Duodenal mucosa (tissue), 2 donors: ENCODE measurements around the gene CTPS1.

Source experiments
- H3K27ac ChIP-seq: one replicate; pipeline ENCODE4 v1.7.0; 2013; ENCODE audit warnings: low read depth, low read length
- H3K27me3 ChIP-seq, 2 donors: one replicate each; pipeline ENCODE4 v1.7.0; 2013; ENCODE audit warnings: low read length in 2 of 2, control low read depth in 1 of 2; ENCODE audit not compliant: insufficient read depth in 2 of 2, control insufficient read depth in 1 of 2
- H3K36me3 ChIP-seq, 2 donors: one replicate each; pipeline ENCODE4 v1.7.0; 2013; ENCODE audit warnings: low read length in 2 of 2, control low read depth in 1 of 2; ENCODE audit not compliant: insufficient read depth in 2 of 2, control insufficient read depth in 1 of 2
- H3K4me1 ChIP-seq, 2 donors: one replicate each; pipeline ENCODE4 v1.7.0; 2013; ENCODE audit warnings: low read length in 2 of 2, control low read depth in 1 of 2; ENCODE audit not compliant: insufficient read depth in 2 of 2, control insufficient read depth in 1 of 2
- H3K4me3 ChIP-seq, 2 donors: one replicate each; pipeline ENCODE4 v1.7.0; 2013; ENCODE audit warnings: low read length in 2 of 2, low read depth in 1 of 2
- H3K9ac ChIP-seq, 2 donors: one replicate each; pipeline ENCODE4 v1.7.0; 2013; ENCODE audit warnings: low read length in 2 of 2, low read depth in 1 of 2
- H3K9me3 ChIP-seq, 2 donors: one replicate each; pipeline ENCODE4 v1.7.0; 2013; ENCODE audit warnings: low read length in 2 of 2, control low read depth in 1 of 2; ENCODE audit not compliant: control insufficient read depth in 1 of 2

The CTPS1 gene

GRCh38 chr1:40945491-40945973 lies 34.0 kb upstream of the CTPS1 start:
- H3K27me3 ChIP-seq: peaks cover 0 to 1% of the 10 kb centered on the region in 2 donors
- H3K4me3 ChIP-seq: no peak overlapping the region
- no peaks in the 10 kb centered on the region for H3K36me3 ChIP-seq
- peaks cover 0 to 4% of the 10 kb centered on the region in 2 donors for H3K9me3 ChIP-seq
- no peaks in the 10 kb centered on the region for H3K4me1 ChIP-seq
- H3K27ac ChIP-seq: no peak overlapping the region
- no peak overlapping the region for H3K9ac ChIP-seq

DNA sequence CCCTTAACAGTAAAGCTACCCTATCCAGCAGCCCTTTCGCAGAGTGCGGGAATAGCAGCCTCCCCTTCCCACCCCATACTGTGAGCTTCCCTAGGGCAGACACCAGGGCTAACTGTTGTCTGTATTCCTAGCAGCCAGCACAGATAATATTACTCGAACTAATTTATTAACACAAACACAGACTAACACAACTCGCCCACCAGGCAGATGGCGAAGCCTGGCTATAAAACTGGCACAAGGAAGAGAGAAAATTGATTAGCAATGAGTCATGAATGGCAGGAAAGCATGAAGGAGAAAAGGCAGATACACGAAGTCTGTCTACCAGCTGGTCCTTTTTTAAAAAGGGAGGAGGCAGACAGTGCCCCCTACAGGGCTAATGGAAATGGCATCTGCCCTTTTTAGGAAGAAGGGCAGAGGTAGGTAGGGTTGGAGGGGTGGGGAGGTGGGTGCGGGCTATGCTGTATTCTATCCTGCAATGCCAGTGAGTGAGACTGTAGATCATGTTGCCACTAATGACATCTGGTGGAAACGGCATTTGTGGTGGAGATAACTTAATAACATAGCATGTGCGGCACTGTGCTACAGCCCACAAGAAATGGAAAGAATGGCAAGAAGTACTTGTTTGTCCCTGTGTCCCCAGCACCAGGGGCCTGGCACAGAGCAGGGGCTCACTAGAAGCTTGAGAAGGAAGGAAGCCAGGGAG lies 30.6 kb upstream of the CTPS1 start:
- no peak overlapping the region for H3K27ac ChIP-seq
- peaks cover 0 to 4% of the 10 kb centered on the region in 2 donors for H3K9me3 ChIP-seq
- H3K4me1 ChIP-seq: peaks cover 0 to 7% of the 10 kb centered on the region in 2 donors
- no peaks in the 10 kb centered on the region for H3K36me3 ChIP-seq
- H3K9ac ChIP-seq: no peak overlapping the region
- H3K27me3 ChIP-seq: peaks cover 0 to 3% of the 10 kb centered on the region in 2 donors
- H3K4me3 ChIP-seq: no peak overlapping the region

GRCh38 chr1:40949563-40949962 lies 29.9 kb upstream of the CTPS1 start:
- no peak overlapping the region for H3K9ac ChIP-seq
- H3K27ac ChIP-seq: no peak overlapping the region

DNA sequence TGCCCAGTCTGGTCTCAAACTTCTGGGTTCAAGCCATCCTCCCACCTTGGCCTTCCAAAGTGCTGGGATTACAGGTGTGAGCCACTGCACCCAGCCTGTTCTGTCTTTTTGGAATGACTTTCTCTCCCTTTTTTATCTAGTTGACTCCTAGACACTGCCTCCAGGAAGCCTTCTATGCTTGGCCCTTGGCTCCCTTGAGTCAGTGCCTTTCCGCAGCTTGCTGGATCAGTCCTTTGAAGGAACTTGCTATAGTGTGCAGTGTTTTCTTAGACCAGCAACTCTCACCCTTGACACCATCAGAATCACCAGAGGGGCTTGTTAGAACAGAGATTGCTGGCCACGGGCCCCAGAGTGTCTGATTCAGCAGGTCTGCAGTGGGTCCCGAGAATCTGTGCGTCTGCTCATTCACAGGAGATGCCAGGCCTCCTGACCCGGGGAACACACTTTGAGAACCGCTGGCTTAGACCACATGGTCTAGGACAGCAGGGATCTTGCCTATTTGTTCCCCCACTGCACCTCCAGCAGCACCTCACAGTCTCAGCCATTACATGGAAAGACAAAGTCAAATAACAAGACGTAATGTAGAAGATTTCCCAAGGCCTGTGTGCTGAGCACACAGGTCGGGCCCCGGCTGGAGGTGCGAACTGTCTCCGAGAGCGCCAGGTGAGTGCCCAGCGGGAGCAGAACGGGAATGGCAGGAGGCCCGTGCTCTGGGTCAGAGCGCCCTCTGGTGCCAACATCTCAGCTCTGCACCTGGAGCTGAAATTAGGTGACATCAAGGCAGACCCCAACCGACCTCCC lies 27.4 kb upstream of the CTPS1 start:
- Histone ChIP-seq H3K4me3 (no peak overlapping the region), H3K9me3 (no peaks in the 10 kb centered on the region), H3K27me3 (peaks cover 0 to 3% of the 10 kb centered on the region in 2 donors), H3K36me3 (no peaks in the 10 kb centered on the region), H3K9ac (no peak overlapping the region), H3K27ac (no peak overlapping the region), H3K4me1 (peaks cover 0 to 7% of the 10 kb centered on the region in 2 donors)

More at GRCh38 chr1:40949563-40949962, 29.9 kb upstream of the CTPS1 start:
- Histone ChIP-seq H3K27me3 (peaks cover 0 to 3% of the 10 kb centered on the region in 2 donors), H3K9me3 (peaks cover 0 to 4% of the 10 kb centered on the region in 2 donors), H3K4me3 (no peak overlapping the region), H3K4me1 (peaks cover 0 to 7% of the 10 kb centered on the region in 2 donors), H3K36me3 (no peaks in the 10 kb centered on the region)

DNA sequence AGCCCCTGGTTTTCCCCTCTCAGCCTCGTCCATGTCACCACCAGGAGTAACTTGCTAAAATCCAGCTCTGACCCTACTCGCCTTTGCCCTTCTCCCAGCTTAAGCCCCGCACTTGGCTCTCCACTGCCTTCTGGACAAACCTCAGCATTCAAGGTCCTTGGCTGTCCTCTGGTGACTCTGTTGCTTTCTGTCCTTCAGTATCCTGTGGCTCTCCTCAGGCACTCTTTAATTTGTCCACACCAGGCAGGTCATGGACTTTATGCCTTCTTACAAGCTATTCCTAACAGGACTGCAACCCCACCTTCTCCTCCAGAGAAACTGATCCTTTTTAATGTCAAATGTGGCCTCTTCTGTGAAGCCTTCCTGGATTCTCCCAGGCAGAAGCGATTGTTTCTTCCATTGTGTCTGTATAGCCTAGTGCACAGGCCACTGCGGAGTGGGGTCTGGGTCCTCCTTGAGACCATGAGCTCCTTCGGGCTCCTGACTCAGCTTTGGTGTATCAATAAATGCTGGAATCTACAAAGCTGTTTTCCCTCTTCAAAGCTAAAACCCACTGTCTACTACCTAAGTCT lies 26.7 kb upstream of the CTPS1 start:
- no peaks in the 10 kb centered on the region for H3K9me3 ChIP-seq
- peaks cover 0 to 3% of the 10 kb centered on the region in 2 donors for H3K27me3 ChIP-seq
- H3K36me3 ChIP-seq: no peaks in the 10 kb centered on the region
- no peak overlapping the region for H3K4me3 ChIP-seq
- peaks cover 0 to 7% of the 10 kb centered on the region in 2 donors for H3K4me1 ChIP-seq
- H3K27ac ChIP-seq: no peak overlapping the region
- H3K9ac ChIP-seq: no peak overlapping the region

DNA sequence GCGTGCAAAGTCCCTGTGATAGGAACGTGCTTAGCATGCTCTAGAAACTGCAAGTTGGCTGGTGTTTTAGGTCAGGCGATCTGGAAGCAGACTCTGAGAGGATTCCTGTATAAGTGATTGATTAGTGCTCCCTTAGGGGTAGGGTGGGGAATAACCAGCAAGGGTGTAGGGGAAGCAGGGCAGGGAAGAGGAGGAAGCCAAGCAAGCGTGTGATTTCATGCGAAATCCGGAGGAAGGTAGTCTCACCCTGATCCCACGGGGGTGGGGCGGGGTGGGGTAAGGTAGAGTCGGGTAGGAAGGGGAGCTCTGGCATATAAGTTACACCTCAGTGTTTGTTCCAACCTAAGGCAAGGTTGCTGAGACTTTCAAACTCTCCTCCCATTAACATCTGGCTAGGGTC lies 24.9 kb upstream of the CTPS1 start:
- Histone ChIP-seq H3K4me1 (peaks cover 0 to 7% of the 10 kb centered on the region in 2 donors), H3K4me3 (no peak overlapping the region), H3K36me3 (no peaks in the 10 kb centered on the region), H3K9ac (no peak overlapping the region), H3K27ac (no peak overlapping the region), H3K9me3 (no peaks in the 10 kb centered on the region), H3K27me3 (peaks cover 0 to 3% of the 10 kb centered on the region in 2 donors)

DNA sequence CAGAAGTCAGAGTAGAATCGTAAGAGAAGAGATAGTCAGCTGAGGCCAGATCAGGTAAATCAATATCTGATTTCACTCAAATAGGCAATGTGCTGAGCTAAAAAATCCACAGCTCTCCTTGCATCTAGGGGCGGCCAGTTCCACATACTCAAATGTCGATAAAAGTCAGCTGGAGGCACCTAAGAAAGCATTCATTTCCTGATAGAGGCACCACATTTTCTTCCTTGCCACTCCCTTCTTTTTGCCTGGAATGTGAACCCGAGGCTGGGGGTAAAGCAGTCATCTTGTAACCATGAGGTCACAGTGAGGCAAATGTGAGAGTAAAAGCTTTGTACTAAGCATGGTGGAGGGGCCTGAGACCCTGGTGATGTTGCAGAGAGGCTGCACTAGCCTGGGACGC lies 24.2 kb upstream of the CTPS1 start:
- no peak overlapping the region for H3K9ac ChIP-seq
- no peak overlapping the region for H3K4me3 ChIP-seq
- H3K4me1 ChIP-seq: peaks cover 0 to 7% of the 10 kb centered on the region in 2 donors
- H3K27me3 ChIP-seq: peaks cover 0 to 3% of the 10 kb centered on the region in 2 donors
- no peaks in the 10 kb centered on the region for H3K9me3 ChIP-seq
- no peak overlapping the region for H3K27ac ChIP-seq
- H3K36me3 ChIP-seq: no peaks in the 10 kb centered on the region

GRCh38 chr1:40956407-40956806 lies 23.1 kb upstream of the CTPS1 start:
- Histone ChIP-seq H3K4me3 (no peak overlapping the region), H3K9ac (no peak overlapping the region), H3K9me3 (no peaks in the 10 kb centered on the region), H3K27me3 (no peaks in the 10 kb centered on the region), H3K4me1 (peaks cover 0 to 7% of the 10 kb centered on the region in 2 donors), H3K36me3 (no peaks in the 10 kb centered on the region), H3K27ac (no peak overlapping the region)

- Histone ChIP-seq H3K4me3 (no peak overlapping the region), H3K9ac (no peak overlapping the region), H3K27me3 (no peaks in the 10 kb centered on the region), H3K36me3 (no peaks in the 10 kb centered on the region), H3K27ac (no peak overlapping the region), H3K4me1 (no peaks in the 10 kb centered on the region), H3K9me3 (no peaks in the 10 kb centered on the region)
Measured at GRCh38 chr1:40958210-40958609, 21.3 kb upstream of the CTPS1 start.

GRCh38 chr1:40965531-40965930 lies 14.0 kb upstream of the CTPS1 start:
- no peak overlapping the region for H3K27ac ChIP-seq

More at GRCh38 chr1:40965531-40965930, 14.0 kb upstream of the CTPS1 start:
- Histone ChIP-seq H3K4me1 (no peaks in the 10 kb centered on the region), H3K27me3 (no peaks in the 10 kb centered on the region), H3K9me3 (no peaks in the 10 kb centered on the region), H3K9ac (no peak overlapping the region), H3K36me3 (no peaks in the 10 kb centered on the region), H3K4me3 (no peak overlapping the region)
